Loucy (cell line): Measurements from ENCODE around the gene PCSK9.

ENCODE experiments used
- H2AFZ ChIP-seq: fragments of 200-600 bp; sonication (generic); 2 replicates; pipeline ENCODE4 v1.6.0; 2016; ENCODE audit warnings: antibody characterized with exemption, mild to moderate bottlenecking, low read length, moderate library complexity
- H3F3A ChIP-seq: fragments of 200-600 bp; 2 replicates; pipeline ENCODE4 v1.6.0; 2016; ENCODE audit warnings: antibody characterized with exemption, low read depth, mild to moderate bottlenecking
- H3K27me3 ChIP-seq: fragments of 200-600 bp; sonication (generic); 2 replicates; pipeline ENCODE4 v1.6.1; 2014; ENCODE audit warnings: low read length, mild to moderate bottlenecking; ENCODE audit not compliant: insufficient read depth, poor library complexity, severe bottlenecking
- H3K36me3 ChIP-seq: fragments of 200-600 bp; sonication (generic); 2 replicates; pipeline ENCODE4 v1.6.1; 2016; ENCODE audit warnings: low read length; ENCODE audit not compliant: insufficient read depth
- H3K4me1 ChIP-seq: fragments of 200-600 bp; sonication (generic); 2 replicates; pipeline ENCODE4 v1.5.1; 2014; ENCODE audit warnings: low read length, mild to moderate bottlenecking; ENCODE audit not compliant: insufficient read depth, poor library complexity, severe bottlenecking
- H3K4me2 ChIP-seq: fragments of 200-600 bp; sonication (generic); 2 replicates; pipeline ENCODE4 v1.6.0; 2014; ENCODE audit warnings: antibody characterized with exemption, low read length, low read depth, mild to moderate bottlenecking; ENCODE audit not compliant: poor library complexity, severe bottlenecking
- H3K4me3 ChIP-seq: fragments of 200-600 bp; sonication (generic); 2 replicates; pipeline ENCODE4 v1.5.1; 2014; ENCODE audit warnings: low read length, mild to moderate bottlenecking, mixed read lengths; ENCODE audit not compliant: poor library complexity, severe bottlenecking
- H3K79me2 ChIP-seq: fragments of 200-600 bp; sonication (generic); 2 replicates; pipeline ENCODE4 v1.6.1; 2014; ENCODE audit warnings: low read length; ENCODE audit not compliant: insufficient read depth
- H3K9ac ChIP-seq: fragments of 200-600 bp; sonication (generic); 2 replicates; pipeline ENCODE4 v1.6.0; 2014; ENCODE audit warnings: mild to moderate bottlenecking, low read depth, low read length, moderate library complexity; ENCODE audit not compliant: poor library complexity, severe bottlenecking
- H3K9me2 ChIP-seq: fragments of 200-600 bp; sonication (generic); replicated peaks from 2 replicates; pipeline ENCODE4 v1.6.1; 2016; ENCODE audit warnings: low read depth, low read length, mixed read lengths
- H3K9me3 ChIP-seq: fragments of 200-600 bp; sonication (generic); 2 replicates; pipeline ENCODE4 v1.6.1; 2014; ENCODE audit warnings: mild to moderate bottlenecking, antibody characterized with exemption, low read length, low read depth; ENCODE audit not compliant: insufficient read depth
- H4K20me1 ChIP-seq: fragments of 200-600 bp; sonication (generic); 2 replicates; pipeline ENCODE4 v1.6.0; 2014; ENCODE audit warnings: antibody characterized with exemption, low read length, mild to moderate bottlenecking; ENCODE audit not compliant: insufficient read depth, poor library complexity, severe bottlenecking
- EZH2phosphoT487 ChIP-seq: fragments of 200-600 bp; IDR thresholded peaks from 2 replicates; pipeline ENCODE4 v1.6.1; 2018; ENCODE audit warnings: antibody characterized with exemption, mild to moderate bottlenecking, moderate library complexity, borderline replicate concordance
- TF ChIP-seq, protein P1 (sequence below): fragments of 200-600 bp; sonication (generic); conservative IDR thresholded peaks from 2 replicates; pipeline ENCODE4 v1.5.1; 2014; ENCODE audit warnings: mild to moderate bottlenecking, antibody characterized with exemption, low read length

PCSK9 gene

DNA sequence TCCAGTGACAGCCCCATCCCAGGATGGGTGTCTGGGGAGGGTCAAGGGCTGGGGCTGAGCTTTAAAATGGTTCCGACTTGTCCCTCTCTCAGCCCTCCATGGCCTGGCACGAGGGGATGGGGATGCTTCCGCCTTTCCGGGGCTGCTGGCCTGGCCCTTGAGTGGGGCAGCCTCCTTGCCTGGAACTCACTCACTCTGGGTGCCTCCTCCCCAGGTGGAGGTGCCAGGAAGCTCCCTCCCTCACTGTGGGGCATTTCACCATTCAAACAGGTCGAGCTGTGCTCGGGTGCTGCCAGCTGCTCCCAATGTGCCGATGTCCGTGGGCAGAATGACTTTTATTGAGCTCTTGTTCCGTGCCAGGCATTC is 24.2 kb downstream of the PCSK9 start:
- no peaks in the 10 kb centered on the region for H4K20me1 ChIP-seq
- no peaks in the 10 kb centered on the region for H3K9me3 ChIP-seq
- H2AFZ ChIP-seq: no peak overlapping the region
- H3K27me3 ChIP-seq: no peaks in the 10 kb centered on the region
- no peaks in the 10 kb centered on the region for H3K4me1 ChIP-seq
- no peak overlapping the region for H3K9ac ChIP-seq
- H3F3A ChIP-seq: no peaks in the 10 kb centered on the region
- no peak overlapping the region for H3K4me2 ChIP-seq
- no peaks in the 10 kb centered on the region for H3K79me2 ChIP-seq
- H3K36me3 ChIP-seq: peaks cover 20% of the 10 kb centered on the region; the same call in 1 of the 2 replicates
- no peaks in the 10 kb centered on the region for H3K9me2 ChIP-seq
- H3K4me3 ChIP-seq: no peak overlapping the region
- TF ChIP-seq, protein P1, sequence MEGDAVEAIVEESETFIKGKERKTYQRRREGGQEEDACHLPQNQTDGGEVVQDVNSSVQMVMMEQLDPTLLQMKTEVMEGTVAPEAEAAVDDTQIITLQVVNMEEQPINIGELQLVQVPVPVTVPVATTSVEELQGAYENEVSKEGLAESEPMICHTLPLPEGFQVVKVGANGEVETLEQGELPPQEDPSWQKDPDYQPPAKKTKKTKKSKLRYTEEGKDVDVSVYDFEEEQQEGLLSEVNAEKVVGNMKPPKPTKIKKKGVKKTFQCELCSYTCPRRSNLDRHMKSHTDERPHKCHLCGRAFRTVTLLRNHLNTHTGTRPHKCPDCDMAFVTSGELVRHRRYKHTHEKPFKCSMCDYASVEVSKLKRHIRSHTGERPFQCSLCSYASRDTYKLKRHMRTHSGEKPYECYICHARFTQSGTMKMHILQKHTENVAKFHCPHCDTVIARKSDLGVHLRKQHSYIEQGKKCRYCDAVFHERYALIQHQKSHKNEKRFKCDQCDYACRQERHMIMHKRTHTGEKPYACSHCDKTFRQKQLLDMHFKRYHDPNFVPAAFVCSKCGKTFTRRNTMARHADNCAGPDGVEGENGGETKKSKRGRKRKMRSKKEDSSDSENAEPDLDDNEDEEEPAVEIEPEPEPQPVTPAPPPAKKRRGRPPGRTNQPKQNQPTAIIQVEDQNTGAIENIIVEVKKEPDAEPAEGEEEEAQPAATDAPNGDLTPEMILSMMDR: no peak
- no peak for TF ChIP-seq EZH2phosphoT487

DNA sequence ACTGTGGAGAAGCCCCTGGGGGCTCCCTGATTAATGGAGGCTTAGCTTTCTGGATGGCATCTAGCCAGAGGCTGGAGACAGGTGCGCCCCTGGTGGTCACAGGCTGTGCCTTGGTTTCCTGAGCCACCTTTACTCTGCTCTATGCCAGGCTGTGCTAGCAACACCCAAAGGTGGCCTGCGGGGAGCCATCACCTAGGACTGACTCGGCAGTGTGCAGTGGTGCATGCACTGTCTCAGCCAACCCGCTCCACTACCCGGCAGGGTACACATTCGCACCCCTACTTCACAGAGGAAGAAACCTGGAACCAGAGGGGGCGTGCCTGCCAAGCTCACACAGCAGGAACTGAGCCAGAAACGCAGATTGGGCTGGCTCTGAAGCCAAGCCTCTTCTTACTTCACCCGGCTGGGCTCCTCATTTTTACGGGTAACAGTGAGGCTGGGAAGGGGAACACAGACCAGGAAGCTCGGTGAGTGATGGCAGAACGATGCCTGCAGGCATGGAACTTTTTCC is 24.8 kb downstream of the PCSK9 start:
- H3K9me2 ChIP-seq: no peaks in the 10 kb centered on the region
- H3K36me3 ChIP-seq: peaks cover 26% of the 10 kb centered on the region; the same call in 1 of the 2 replicates
- H3K27me3 ChIP-seq: no peaks in the 10 kb centered on the region
- H3K4me3 ChIP-seq: no peak overlapping the region
- no peaks in the 10 kb centered on the region for H3K79me2 ChIP-seq
- no peaks in the 10 kb centered on the region for H3F3A ChIP-seq
- no peak overlapping the region for H2AFZ ChIP-seq
- H3K9ac ChIP-seq: no peak overlapping the region
- H3K4me2 ChIP-seq: no peak overlapping the region
- H4K20me1 ChIP-seq: no peaks in the 10 kb centered on the region
- H3K4me1 ChIP-seq: no peaks in the 10 kb centered on the region
- H3K9me3 ChIP-seq: no peaks in the 10 kb centered on the region
- no peak for TF ChIP-seq EZH2phosphoT487
- TF ChIP-seq, protein P1: peak; percentile 44; the same call in 1 of the 2 replicates

DNA sequence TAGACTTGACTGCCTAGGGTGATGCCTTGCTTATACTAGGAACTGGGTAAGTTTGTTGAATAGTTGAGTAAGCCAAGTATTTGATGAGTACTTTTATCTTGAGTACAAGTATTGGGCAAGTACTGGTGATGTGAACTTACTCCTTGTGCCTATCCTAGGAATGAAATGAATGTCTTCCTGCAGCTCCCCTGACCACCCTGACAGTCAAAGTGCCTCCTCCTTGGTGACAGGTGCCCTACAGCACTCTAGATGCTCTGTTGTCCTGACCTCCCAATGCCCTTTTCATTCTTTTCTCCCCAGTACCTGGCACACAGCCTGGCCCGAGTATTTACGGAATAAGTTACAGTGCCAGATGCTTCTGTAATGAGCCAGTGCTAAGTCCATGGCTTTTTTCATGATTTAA is 25.5 kb downstream of the PCSK9 start:
- H3K9me2 ChIP-seq: no peaks in the 10 kb centered on the region
- H2AFZ ChIP-seq: no peak overlapping the region
- H3K9me3 ChIP-seq: no peaks in the 10 kb centered on the region
- H3K27me3 ChIP-seq: no peaks in the 10 kb centered on the region
- H3K36me3 ChIP-seq: peaks cover 30% of the 10 kb centered on the region; the same call in 1 of the 2 replicates
- no peaks in the 10 kb centered on the region for H3K4me1 ChIP-seq
- H3K9ac ChIP-seq: no peak overlapping the region
- no peaks in the 10 kb centered on the region for H4K20me1 ChIP-seq
- no peak overlapping the region for H3K4me2 ChIP-seq
- H3K79me2 ChIP-seq: no peaks in the 10 kb centered on the region
- H3K4me3 ChIP-seq: no peak overlapping the region
- H3F3A ChIP-seq: no peaks in the 10 kb centered on the region
- no peak for TF ChIP-seq EZH2phosphoT487
- TF ChIP-seq, protein P1: no peak
